Type B pancreatic cell (in vitro differentiated cells): Measurements from ENCODE around the gene APBB2. TPM values are rescaled to one million over a fixed set of nuclear protein-coding genes. Genes with fewer than 3 reads are reported as not detected.

Experiments
- DNase-seq: peaks from one replicate; pipeline ENCODE4 v3.0.0; 2021; ENCODE audit warnings: mixed read lengths; ENCODE audit not compliant: unreplicated experiment; ENCODE audit errors: extremely low spot score
- H3K27ac Mint-ChIP-seq: 2 replicates; pipeline ENCODE4 v1.8.0; 2021; ENCODE audit warnings: mild to moderate bottlenecking, mixed read lengths
- H3K27me3 Mint-ChIP-seq: 2 replicates; pipeline ENCODE4 v1.8.0; 2021; ENCODE audit warnings: mixed read lengths
- H3K36me3 Mint-ChIP-seq: 2 replicates; pipeline ENCODE4 v1.8.0; 2021; ENCODE audit warnings: mixed read lengths
- H3K4me1 Mint-ChIP-seq: one replicate; pipeline ENCODE4 v1.8.0; 2021; ENCODE audit warnings: mixed read lengths; ENCODE audit not compliant: unreplicated experiment
- H3K4me3 Mint-ChIP-seq: 2 replicates; pipeline ENCODE4 v1.8.0; 2021; ENCODE audit warnings: mild to moderate bottlenecking, mixed read lengths
- H3K9me3 Mint-ChIP-seq: 2 replicates; pipeline ENCODE4 v1.8.0; 2021; ENCODE audit warnings: mixed read lengths
- total RNA-seq: library from RNA; stranded (reverse); gene quantifications from 2 replicates; pipeline ENCODE4 v1.2.1, GENCODE V29; 2021; ENCODE audit warnings: low replicate concordance
- TF ChIP-seq, protein P1 (sequence below): fragments of 200-600 bp; sonication (generic); conservative IDR thresholded peaks from 2 replicates; pipeline ENCODE4 v1.5.0; 2021; ENCODE audit warnings: antibody characterized with exemption, mild to moderate bottlenecking

The APBB2 gene
- total RNA-seq, 1 donor from 2014 or later = 33.3 TPM

DNA sequence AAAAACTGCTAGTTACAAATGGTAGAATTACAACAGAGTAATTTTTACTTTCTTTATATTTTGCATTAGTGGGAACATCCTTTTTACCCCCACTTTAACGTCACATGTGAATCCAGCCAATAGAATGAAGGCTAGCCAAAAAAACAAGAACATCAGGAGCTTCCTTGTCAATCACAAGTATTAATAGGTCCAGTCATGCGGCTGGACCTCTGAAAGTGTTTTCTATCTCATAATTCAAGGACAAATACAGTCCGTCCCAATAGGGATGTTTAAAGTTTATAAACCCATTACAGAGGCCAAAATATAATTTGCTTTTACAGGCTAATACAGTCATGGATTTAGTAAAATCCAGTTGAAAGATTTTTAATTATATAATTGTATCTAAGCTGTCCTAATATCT, 110.7 kb downstream of the APBB2 start:
- peaks cover 12% of the 10 kb centered on the region for H3K4me1 Mint-ChIP-seq
- H3K27ac Mint-ChIP-seq = no peak overlapping the region
- H3K36me3 Mint-ChIP-seq = peaks cover 3% of the 10 kb centered on the region
- H3K27me3 Mint-ChIP-seq = no peaks in the 10 kb centered on the region
- no peak overlapping the region for H3K4me3 Mint-ChIP-seq
- H3K9me3 Mint-ChIP-seq = no peaks in the 10 kb centered on the region
- DNase-seq = no peak
- TF ChIP-seq, protein P1, sequence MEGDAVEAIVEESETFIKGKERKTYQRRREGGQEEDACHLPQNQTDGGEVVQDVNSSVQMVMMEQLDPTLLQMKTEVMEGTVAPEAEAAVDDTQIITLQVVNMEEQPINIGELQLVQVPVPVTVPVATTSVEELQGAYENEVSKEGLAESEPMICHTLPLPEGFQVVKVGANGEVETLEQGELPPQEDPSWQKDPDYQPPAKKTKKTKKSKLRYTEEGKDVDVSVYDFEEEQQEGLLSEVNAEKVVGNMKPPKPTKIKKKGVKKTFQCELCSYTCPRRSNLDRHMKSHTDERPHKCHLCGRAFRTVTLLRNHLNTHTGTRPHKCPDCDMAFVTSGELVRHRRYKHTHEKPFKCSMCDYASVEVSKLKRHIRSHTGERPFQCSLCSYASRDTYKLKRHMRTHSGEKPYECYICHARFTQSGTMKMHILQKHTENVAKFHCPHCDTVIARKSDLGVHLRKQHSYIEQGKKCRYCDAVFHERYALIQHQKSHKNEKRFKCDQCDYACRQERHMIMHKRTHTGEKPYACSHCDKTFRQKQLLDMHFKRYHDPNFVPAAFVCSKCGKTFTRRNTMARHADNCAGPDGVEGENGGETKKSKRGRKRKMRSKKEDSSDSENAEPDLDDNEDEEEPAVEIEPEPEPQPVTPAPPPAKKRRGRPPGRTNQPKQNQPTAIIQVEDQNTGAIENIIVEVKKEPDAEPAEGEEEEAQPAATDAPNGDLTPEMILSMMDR = no peak

DNA sequence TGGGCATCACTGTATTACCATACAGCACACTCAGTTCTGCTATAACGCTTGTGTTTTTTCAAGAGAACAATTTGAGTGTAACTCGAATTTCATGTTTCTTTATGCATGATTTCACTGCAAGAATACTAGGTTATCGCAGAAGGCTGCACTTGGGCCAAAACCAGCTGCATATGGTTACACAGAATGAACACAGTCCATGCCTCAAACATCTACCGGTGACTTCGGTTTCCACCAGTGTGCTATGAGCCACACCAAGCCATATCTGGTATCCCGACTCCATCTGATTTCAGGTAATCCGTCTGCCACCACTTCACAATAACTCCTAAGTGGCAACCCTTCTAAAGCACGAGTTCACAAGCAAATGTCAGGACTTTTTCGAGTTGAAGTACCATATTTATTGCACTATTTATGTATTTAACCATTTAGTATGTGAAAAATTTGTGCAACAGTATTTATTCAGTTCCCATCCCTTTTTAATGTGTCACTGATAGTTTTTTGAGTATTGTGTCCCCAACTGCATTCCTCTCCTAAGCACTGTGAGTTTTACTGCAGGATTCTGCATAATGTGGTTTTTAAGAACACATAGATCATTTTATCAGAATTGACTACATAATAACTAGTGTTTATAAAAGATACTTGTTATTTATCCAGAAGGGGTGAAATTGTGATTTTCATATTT, 111.8 kb downstream of the APBB2 start:
- Mint-ChIP-seq H3K4me1 (peaks cover 19% of the 10 kb centered on the region), H3K9me3 (no peaks in the 10 kb centered on the region), H3K4me3 (no peak overlapping the region), H3K27me3 (no peaks in the 10 kb centered on the region), H3K36me3 (peaks cover 3% of the 10 kb centered on the region), H3K27ac (no peak overlapping the region)
- no peak for DNase-seq
- TF ChIP-seq, protein P1 = no peak

DNA sequence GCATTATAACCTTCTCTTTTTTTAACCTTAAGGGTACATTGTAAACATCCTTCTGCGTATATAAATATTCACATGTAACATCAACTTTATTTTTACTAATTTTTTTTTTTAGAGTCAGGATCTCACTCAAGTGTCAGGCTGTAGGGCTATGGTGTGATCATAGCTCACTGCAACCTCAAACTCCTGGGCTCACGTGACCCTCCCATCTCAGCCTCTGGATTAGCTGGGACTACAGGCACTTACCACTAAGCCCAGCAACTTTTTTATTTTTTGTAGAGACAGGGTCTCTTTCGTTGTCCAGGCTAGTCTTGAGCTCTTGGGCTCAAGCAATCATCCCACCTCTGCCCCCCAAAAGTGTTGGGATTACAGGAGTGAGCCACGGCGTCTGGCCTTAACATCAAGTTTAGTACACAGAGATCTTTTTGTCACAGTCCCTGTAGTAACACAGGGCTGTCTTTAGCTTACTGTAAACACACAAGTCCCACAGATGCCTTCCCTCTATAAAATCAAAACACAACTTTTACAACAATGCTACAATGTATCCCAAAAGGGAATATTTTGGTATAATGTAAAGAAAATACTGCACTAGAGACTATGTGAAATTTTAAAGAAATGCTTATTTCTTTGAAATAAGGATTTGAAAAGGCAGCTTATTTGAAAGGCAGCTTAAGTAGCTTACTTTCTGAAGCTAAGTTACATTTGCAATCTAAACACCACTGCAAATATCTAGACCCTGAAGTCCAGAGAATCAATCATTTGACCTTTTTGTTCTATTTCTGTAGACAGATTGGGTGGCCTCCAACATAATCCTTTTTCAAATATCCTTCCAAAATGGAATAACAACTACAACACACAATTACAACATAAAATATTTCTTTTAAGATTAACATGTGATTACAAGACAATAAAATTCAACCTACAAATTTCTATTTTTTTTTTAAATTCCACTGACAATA, 116.0 kb downstream of the APBB2 start:
- Mint-ChIP-seq H3K36me3 (no peaks in the 10 kb centered on the region), H3K9me3 (no peaks in the 10 kb centered on the region), H3K27me3 (no peaks in the 10 kb centered on the region), H3K4me1 (peaks cover 24% of the 10 kb centered on the region), H3K4me3 (no peak overlapping the region), H3K27ac (no peak overlapping the region)
- DNase-seq = no peak
- TF ChIP-seq, protein P1 = no peak

DNA sequence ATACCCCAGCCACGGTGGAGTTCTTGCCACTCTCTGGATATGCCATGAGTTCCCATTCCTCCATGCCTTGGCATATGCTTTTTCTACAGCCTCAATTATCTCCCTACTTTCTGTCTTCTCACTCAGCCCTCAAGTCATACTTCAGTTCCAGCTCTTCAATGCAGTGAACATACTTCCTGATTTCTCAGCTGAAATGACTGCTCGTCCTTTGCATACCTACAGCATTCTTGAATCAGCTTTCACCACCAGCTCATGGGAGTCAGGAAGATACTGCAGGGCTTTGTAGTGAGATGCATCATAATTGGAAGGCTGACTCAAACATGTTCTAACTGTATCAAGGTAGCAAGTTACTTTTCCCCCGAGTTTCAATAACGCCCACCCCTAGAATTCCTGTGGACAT, 118.4 kb downstream of the APBB2 start:
- Mint-ChIP-seq H3K4me1 (peaks cover 16% of the 10 kb centered on the region), H3K36me3 (no peaks in the 10 kb centered on the region), H3K9me3 (no peaks in the 10 kb centered on the region), H3K4me3 (no peak overlapping the region), H3K27ac (peak overlapping the region; percentile 35), H3K27me3 (no peaks in the 10 kb centered on the region)
- TF ChIP-seq, protein P1 = no peak
- no peak for DNase-seq

DNA sequence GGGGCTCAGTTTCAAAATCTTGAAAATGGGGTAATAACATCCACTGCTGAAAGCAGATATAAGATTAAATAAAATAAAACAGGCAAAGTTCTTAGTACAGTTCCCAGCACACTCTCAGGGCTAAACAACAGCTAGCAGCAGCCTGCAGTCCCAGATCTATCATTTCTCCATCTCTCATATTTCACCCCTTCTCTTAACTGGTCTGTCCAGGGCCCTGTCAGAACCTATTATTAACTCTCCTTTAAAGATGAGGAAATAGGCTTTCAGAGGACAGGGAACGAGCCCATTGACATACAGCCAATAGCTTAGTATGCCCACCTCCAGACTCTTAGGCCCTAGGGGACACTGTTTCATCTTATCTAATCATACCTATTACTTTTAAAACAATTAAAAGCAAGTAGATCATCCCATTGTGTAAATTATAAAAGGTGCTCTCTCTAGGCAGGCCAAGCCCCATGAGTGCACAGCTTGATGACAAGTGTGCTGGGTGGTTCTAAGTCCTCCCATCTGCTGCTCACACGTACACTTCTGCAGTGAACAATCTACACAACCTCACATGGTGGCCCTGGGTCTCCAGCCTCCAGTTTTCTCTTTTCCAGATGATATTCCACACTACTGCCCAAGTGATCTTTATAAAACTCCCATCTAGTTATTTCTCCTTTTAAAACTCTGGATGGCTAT, 119.0 kb downstream of the APBB2 start:
- DNase-seq = no peak
- Mint-ChIP-seq H3K4me1 (peaks cover 16% of the 10 kb centered on the region), H3K4me3 (no peak overlapping the region), H3K36me3 (no peaks in the 10 kb centered on the region), H3K9me3 (no peaks in the 10 kb centered on the region), H3K27me3 (no peaks in the 10 kb centered on the region), H3K27ac (peak overlapping the region; percentile 60)
- TF ChIP-seq, protein P1 = no peak
